Measurements from ENCODE around the gene ZCCHC24.
A peak's percentile ranks its signal among the peaks of the same experiment; 100 is the strongest.

ZCCHC24 gene

DNA sequence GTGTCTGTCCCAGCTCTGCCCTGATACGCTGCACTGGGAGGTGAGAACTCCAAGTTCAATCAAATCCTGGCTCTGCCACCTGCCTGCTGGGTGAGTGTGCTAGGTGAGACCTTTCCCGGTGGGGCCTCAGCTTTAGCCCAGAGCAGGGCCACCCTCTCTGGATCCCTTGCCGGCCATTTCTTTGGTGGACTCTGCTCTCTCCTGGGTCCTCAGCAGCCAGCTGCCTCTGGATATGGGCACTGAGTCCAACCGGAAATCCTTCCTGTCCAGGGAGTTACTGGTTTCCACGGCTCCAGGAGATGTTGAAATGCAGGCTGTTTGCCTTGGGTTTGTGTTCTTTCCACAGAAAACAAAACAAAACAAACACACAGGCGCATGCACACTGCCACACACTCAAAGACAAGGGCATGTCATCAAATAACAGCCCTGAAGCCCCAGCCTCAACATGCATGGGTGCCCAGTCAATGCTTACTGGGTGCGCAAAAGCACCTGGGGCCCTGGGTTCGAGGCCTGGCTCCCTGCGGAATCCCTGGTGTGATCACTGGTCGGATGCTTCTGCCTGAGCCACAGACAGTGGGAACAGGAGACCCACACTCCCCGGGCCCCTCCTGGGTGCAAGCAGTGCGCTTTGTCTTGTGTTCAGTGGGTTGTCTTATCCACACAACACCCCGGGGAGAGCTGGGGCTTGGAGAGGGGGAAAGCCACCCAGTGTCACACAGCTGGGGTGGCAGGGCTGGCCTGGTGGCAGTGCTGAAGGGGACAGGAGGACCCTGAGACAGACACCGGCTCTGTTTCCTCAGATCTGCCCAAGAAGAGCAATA lies 65.1 kb downstream of the ZCCHC24 start:
- no peak for DNase-seq

DNA sequence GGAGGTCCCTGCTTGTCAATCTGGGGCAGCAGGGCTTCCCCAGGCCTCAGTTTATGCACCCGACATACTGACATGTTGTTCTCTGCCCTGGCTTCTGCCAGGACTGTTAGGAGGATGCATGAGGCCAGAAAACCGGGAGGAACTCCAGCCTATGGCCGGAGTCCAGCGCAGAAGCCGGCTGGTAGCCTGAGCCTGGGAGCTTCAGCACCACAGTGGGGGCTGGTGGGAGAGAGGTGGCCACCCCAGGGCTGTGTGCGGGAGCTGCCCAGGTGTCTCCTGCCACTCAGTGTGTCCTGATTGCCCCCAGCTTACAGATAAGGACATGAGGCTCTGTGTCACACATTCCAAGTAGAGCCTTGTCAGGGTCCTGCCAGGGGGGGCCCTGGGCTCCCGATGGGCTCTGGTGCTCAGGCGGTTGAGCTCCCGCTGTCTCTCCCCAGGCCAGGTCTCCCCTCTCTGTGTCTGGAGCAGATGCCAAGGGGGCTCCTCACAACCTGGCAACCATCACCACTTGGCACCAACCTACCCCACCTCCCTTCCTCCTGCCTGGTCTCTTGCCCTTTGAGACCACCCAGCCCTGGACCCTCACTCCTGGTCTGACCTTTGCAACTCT lies 65.8 kb downstream of the ZCCHC24 start:
- DNase-seq = no peak

DNA sequence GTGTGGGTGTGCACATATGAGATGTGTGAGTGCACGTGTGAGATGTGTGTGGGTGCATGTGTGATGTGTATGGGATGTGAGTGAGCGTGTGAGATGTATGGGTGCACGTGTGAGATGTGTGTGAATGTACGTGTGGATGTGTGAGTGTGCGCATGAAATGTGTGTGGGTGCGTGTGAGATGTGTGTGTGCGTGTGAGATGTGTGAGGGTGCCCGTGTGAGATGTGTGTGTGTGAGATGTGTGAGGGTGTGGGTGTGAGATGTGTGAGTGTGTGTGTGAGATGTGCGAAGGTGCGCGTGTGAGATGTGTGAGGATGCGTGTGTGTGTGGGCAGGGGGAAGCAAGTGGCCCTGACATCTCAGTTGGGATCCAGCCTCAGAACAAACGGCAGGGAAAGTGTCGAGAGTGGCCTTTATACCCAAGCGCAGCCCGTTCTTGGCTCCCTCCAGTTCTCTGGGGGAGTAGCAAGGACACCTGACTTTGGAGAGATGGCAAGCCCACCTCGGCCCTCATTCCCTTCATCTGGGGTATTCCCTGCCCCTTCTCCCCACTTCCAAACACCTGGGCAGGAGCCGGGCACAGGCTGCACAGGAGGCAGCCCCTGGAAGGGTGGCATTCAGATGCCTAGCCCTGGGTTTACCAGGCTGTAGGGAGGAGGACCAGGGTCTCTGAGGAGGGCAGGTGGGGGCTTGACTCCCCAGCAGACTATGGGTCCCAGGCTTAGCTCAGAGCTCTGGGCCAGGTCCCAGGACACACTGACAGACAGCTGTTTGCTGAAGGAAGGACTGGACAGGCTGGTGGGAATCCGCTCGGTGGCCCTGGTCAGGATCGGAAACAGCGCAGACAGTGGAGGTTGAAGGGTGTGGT lies 66.5 kb downstream of the ZCCHC24 start:
- DNase-seq = no peak

DNA sequence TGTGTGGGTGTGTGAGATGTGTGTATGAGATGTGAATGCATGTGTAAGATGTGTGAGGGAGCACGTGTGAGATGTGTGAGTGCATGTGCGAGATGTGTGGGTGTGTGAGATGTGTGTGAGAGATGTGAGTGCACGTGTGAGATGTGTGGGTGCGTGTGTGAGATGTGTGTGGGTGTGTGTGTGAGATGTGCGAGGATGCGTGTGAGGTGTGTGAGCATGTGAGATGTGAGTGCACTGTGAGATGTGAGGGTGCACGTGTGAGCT lies 67.1 kb downstream of the ZCCHC24 start:
- DNase-seq = no peak

DNA sequence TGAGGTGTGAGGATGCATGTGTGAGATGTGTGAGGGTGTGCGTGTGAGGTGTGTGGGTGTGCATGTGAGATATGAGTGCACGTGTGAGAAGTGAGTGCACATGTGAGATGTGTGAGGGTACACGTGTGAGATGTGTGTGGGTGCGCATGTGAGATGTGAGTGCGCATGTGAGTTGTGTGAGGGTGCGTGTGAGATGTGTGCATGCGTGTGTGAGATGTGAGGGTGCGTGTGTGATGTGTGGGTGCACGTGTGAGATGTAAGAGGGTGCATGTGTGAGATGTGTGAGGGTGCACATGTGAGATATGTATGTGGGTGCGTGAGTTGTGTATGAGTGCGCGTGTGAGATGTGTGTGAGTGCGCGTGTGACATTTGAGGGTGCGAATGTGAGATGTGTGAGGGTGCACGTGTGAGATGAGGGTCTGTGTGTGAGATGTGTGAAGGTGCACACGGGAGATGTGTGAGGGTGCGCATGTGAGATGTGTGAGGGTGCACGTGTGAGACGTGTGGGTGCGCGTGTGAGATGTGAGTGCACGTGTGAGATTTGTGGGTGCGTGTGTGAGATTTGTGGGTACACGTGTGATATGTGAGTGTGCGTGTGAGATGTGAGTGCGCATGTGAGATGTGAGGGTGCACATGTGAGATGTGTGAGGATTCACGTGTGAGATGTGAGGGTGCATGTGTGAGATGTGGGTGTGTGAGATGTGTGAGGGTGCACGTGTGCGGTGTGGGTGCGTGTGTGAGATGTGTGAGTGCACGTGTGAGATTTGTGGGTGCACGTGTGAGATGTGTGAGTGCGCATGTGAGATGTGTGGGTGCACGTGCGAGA lies 67.7 kb downstream of the ZCCHC24 start:
- DNase-seq = no peak

DNA sequence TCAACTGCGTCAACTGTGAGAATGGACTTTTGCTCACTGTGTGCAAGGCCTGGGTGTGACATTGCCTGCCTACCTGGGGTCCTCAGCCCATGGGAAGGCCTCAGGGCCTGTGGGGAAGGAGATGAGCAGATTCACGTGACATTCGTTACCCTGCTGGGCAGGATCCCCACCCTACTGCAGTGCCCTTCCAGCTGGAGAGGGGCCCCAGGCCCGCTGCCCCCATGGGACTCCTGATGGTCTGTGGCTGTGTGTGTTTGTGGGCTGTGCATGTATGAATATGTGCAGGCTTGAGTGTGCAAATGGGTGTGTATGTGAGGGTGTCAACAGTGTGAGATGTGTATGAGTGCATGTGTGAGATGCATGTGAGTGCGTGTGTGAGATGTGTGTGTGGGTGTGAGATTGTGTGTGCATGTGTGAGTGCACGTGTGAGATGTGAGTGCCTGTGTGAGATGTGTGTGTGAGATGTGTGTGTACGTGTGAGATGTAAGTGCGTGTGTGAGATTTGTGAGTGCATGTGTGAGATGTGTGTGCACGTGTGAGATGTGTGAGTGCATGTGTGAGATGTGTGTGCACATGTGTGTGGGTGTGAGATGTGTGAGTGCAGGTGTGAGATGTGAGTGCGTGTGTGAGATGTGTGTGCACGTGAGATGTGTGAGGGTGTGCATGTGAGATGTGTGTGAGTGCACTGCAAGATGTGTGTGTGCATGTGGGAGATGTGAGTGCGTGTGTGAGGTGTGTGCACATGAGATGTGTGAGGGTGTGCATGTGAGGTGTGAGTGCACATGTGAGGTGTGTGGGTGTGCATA lies 68.5 kb downstream of the ZCCHC24 start:
- DNase-seq = no peak

DNA sequence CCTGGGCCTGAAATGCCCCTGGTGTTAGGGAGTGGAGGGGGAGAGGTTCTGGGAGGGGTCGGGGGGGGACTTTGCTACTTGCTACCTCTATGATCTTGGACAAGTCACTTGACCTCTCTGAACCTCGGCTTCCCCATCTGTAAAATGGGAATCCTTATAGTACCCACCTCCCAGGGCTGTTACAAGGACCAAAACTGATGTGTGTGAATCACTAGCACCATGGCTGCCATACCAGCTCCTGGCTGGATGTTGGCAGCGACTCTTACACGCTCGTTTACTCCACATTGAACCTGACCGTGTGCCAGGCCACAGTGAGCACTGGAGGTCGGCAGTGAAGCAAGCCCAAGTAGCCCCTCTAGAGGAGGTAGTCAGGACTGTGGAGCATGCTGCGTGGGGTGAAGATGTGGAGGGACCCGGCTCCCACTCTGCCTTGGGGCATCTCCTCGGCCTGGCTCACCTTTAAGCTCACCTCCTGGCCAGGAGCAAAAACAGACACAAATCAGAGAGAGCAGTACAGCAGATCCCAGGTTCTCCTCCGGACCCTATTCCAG lies 69.3 kb downstream of the ZCCHC24 start:
- DNase-seq = no peak

DNA sequence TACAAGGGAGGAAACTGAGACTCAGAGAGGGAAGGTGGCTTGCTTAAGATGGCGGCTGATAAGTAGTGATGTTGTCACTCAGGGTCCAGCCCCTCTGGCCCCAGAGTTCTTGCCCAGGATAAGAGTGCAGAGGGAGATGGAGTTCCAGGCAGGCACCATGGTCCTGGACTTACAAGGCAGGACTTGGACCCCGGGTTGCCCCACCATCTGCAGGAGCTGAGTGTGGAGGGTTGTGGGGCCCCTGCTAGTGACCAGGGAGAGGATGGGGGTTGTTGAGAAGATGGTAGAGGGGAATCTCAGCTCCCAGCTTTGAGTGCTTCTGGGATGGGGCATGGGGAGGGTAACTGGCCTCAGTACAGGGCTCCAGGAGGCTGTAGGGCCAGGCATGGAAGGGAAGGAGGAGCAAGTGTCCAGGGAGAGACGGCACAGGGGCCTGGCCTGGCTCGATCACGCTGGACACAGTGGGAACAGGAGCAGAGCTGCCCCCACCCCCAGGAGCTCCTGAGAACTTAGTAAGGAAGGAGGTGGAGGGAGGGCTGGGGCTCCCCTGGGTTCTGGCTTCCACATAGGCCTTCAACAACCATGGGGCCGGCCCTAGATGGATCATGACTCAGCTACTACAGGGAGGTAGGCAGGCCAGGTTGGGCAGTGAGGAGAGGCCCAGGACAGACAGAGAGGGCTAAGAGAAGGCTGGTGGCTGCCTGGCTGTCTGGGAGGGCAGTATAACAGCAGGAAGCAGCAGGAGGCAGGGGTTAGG lies 69.9 kb downstream of the ZCCHC24 start:
- no peak for DNase-seq

DNA sequence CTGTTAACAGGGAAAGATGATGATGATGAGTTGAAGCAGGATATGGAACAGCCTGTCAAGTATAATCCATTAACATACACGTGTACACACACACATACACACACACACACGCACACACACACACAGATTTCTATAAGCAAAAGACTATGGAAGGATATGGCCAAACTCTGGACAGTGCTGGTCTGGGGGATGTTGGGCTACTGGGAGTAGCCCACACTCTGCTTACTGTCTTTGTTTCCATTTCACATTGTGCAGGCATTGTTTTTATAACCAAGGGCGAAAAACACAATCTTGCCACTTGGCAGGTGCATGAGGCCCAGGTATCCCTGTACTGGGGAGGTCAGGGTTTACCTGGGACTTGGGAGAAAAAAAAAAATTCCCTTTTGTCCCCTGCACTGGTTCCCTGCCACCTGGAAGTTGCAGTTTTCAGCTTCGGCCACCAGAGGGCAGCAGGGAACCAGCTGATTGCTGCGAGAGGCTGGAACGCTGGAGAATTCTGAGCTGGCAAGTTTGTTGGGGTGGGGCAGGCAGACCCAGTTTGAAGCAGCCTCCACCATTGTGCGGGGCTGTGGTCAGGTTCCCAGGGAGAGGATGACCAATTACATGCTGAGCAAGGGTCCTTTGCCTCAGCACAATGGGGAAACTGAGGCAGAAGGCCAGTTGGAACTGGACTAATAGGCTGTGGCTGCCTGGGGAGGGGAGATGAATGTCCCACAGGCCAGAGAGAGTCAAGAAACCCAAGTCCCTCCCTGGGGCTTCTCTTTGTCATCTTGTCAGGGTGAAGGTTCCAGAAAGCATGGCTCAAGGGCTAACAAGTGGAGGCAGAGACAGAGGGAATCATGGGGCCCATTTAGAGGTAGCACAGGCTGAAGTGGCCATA lies 70.9 kb downstream of the ZCCHC24 start:
- peak; percentile 81 for DNase-seq

DNA sequence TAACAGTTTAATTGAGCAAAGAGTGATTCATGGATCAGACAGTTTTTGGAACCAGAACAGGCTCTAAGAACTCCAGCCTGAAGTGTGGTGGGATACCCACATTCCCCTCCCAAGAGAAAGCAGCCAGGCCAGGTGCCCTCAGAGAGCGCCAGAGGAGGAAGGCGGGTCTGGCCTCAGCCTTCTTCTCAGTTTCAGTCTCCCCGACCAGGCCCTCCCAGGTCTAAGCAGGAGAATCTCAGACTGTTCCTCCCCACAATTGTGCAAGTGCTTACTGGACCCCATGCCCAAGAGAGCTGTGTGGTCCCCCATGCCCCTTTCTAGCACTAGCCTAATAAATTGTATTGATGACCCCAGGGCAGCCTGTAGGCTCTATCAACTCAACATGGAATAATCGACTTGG lies 72.6 kb downstream of the ZCCHC24 start:
- no peak for DNase-seq

DNA sequence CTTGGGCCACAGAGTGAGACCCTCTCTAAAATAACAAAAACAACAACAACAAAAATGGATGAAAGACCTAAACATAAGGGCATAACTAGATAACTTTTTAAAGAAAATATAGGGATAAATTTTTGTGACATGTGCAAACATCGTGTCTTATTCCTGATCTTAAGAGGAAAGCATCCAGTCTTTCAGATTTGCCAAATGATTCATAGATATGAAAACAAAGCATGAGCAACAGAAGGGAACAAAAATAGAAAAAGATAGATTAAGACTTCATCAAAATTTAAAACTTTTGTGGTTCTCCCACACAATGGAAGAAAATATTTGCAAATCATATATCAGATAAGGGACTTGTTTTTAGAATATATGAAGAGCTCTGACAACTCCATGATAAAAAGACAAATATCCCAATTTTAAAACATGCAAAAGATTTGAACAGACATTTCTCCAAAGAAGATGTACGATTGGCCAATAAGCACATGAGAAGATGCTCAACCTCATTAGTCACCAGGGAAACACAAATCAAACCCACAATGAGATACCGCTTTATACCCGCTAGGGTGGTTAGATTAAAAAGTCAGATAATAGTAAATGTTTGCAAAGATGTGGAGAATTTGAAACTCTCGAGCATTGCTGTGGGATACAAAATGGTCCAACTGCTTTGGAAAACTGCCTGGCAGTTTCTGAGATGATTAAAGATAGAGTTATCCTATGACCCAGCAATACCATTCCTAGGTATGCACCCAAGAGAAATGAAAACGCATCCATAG lies 77.8 kb downstream of the ZCCHC24 start:
- DNase-seq = no peak

DNA sequence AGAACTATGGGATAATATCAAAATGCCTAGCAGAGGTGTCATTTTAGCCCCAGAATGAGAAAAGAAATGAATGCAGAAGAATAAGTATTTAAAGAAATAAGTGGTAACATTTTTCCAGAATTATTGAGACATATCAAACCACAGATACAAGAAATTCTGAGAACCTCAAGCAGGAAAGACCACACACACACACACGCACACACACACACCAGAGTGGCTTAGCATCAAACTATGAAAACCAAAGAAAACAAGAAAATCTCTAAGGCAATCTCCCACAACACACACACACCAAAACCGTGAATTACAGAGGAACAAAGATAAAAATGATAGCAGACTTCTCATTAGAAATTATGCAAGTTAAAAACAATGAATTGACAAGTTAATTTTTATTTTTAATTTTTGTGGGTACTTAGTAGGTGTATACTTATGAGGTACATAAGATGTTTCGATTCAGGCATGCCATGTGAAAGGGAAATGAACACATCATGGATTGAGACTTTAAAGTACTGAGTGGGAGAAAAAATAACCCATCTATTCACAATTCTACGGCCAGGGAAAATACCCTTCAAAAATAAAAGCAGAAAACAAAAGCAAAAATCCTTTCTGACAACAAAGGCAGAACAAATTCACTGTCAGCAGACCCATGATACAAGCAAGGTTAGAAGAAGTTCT lies 83.6 kb downstream of the ZCCHC24 start:
- DNase-seq = no peak

DNA sequence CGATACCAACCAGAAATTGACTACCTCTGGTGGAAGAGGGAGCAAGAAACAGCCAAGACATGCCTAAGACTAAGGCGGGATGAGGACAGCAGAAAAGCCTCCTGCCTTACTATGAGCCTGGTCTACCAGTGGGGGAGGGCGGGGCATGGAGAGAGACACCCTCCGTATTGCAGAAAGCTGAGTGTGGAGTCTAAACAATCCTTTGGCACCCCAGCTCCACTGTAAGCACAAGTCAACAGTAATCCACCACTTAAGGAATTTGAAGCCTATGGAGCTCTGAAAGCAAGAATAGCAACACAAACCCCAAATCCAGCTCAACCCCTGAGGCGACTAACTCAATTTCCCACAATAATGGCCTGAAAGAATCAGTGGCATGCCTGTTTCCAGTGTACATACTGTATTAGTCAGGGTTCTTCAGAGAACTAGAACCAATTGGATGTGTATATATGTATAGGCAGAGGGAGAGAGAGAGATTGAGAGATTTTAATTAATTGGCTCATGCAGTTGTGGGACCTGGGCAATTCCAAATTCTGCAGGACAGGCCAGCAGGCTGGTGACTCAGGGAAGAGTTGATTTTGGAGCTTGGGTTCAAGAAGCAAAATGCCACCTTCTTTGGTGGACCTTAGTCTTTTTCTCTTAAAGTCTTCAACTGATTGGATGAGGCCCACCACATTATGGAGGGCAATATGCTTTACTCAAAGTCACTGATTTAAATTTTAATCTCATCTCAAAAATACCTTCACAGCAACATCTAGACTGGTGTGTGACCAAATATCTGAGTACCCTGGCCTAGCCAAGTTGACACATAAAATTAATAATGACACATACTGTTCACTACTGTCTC lies 84.7 kb downstream of the ZCCHC24 start:
- no peak for DNase-seq

DNA sequence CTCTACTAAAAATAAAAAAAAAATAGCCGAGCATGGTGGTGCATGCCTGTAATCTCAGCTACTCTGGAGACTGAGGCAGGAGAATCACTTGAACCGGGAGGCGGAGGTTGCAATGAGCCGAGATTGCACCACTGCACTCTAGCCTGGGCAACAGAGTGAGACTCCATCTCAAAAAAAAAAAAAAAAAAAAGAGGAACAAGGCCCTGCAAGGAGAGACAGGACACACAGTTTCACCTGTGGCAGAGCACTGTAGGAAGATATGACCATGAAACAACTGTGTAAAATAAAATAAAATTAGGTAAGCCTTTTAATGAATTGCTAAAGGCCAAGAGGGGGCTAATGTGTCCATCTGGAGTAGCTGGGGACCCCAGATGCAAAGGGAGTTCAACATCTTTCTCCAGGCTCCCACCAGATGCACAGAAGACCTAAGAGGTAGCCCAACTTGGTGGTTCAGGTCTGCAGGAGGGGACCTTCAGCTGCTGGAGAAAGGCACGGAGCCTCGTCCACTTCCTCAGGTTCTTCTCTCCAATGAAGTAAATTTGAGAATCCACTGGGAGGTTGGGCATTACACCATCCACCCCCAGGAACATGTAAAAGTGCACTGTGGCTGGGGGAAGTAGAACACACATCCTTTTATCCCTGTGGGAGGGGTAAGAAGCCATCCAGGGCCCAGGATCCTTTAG lies 85.5 kb downstream of the ZCCHC24 start:
- no peak for DNase-seq

DNA sequence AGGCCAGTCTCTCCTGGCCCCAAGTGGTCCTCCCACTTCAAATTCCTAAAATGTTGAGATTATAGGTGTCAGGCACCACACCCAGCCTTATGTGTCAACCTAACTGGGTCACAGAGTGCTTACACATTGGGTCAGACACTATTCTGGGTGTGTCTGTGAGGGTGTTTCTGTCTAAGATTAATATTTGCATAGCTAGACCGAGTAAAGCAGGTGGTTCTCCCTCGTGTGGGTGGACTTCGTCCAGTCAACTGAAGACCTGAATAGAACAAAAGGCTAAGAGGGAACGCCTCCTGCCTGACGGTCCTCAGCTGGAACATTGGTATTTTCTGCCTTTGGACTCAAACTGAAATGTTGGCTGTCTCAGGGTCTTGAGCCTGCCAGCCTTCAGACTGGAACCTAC lies 86.6 kb downstream of the ZCCHC24 start:
- DNase-seq = no peak

DNA sequence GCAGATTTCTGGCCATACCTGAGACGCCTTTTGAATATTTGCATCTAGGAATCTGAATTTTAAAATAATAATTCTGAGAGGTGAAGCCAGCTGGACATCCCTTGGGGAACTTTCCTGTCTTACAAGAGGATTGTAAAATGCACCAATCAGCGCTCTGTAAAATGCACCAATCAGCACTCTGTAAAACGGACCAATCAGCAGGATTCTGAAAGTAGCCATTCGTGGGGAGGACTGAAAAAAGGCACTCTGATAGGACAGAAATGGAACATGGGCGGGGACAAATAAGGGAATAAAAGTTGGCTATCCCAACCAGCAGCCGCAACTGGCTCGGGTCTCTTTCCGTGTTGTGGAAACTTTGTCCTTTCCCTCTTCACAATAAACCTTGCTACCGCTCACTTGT lies 88.2 kb downstream of the ZCCHC24 start:
- no peak for DNase-seq

DNA sequence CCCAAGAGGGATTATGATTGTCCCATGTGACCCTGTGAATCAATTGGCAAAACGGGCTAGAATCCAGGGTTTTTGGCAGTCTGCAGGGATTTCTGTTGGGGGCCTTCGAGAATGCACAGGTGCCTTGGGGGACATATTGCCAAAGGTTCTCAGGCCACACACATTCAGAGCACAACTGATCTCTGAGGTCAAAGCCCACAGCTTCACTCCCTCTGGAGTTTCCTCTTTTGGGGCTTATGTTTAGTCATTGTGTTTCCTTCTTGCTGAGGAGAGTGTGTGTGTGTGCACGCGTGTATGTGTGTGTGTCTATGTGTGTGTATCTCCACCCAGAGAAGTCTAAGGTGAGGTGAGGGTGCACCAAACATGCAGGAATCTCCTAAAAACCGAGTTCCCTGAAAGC lies 89.3 kb downstream of the ZCCHC24 start:
- DNase-seq = no peak

Data from retina (tissue), 1 donor.